Kidney (tissue), 14 donors: ENCODE measurements around the gene ZIC5. TPM values are rescaled to one million over a fixed set of nuclear protein-coding genes. Genes with fewer than 3 reads are reported as not detected.

ENCODE experiments used
- DNase-seq, 5 donors: peaks; one replicate each; pipeline ENCODE4 v3.0.0-alpha.2; 2013 to 2020
- FAIRE-seq: peaks from 2 replicates; lab custom pipeline; 2012; peaks lifted over from hg19 to GRCh38; lab: Jason Lieb, UNC
- H3K27ac ChIP-seq, 2 donors: one replicate each; pipeline ENCODE4 v1.7.0; 2013; ENCODE audit warnings: low read depth in 2 of 2, low read length in 2 of 2, inconsistent platforms in 1 of 2
- H3K27me3 ChIP-seq: one replicate; pipeline ENCODE4 v1.7.1; 2013; ENCODE audit warnings: low read length, inconsistent platforms; ENCODE audit not compliant: control insufficient read depth, insufficient read depth
- H3K36me3 ChIP-seq, 3 donors: one replicate each; pipeline versions ENCODE4 v1.7.0 to v1.7.1; 2013; ENCODE audit warnings: low read length in 3 of 3, control low read depth in 1 of 3, inconsistent platforms in 1 of 3; ENCODE audit not compliant: insufficient read depth in 3 of 3, control insufficient read depth in 2 of 3
- H3K4me1 ChIP-seq, 3 donors: one replicate each; pipeline versions ENCODE4 v1.7.0 to v1.7.1; 2013; ENCODE audit warnings: low read length in 3 of 3, inconsistent platforms in 1 of 3, low read depth in 1 of 3; ENCODE audit not compliant: control insufficient read depth in 2 of 3, insufficient read depth in 2 of 3
- H3K4me3 ChIP-seq, 3 donors: one replicate each; pipeline versions ENCODE4 v1.7.0 to v1.8.1; 2013; ENCODE audit warnings: low read length in 3 of 3, control low read depth in 1 of 3, inconsistent platforms in 1 of 3
- H3K9ac ChIP-seq, 3 donors: one replicate each; pipeline versions ENCODE4 v1.7.0 to v1.7.1; 2013; ENCODE audit warnings: low read length in 3 of 3, control low read depth in 1 of 3, inconsistent platforms in 1 of 3
- H3K9me3 ChIP-seq, 3 donors: one replicate each; pipeline versions ENCODE4 v1.7.0 to v1.7.1; 2013; ENCODE audit warnings: low read length in 3 of 3, control low read depth in 1 of 3, inconsistent platforms in 1 of 3; ENCODE audit not compliant: control insufficient read depth in 2 of 3, insufficient read depth in 1 of 3
- CTCF ChIP-seq: IDR thresholded peaks from 3 replicates; pipeline ENCODE4 v1.5.1; 2012; ENCODE audit warnings: mild to moderate bottlenecking, moderate library complexity, borderline replicate concordance; ENCODE audit not compliant: insufficient read depth; ENCODE audit errors: extremely low read depth
- intact Hi-C: fragments of 100-400 bp; cut with DNase I; formaldehyde crosslinking; loops from one replicate; pipeline ENCODE4 v1.11.1; 2022
- polyA plus RNA-seq: library from polyadenylated mRNA; stranded (reverse); fragments of 350-450 nt; fragmentation: Illumina TruSeq; extraction: RNeasy Lipid Tissue Mini Kit (QIAGEN cat#74804); gene quantifications from one replicate; pipeline ENCODE4 v1.2.3, GENCODE V29; 2014; ENCODE audit warnings: low read depth, low replicate concordance; ENCODE audit not compliant: insufficient read depth
- total RNA-seq: library from RNA; stranded (reverse); fragmentation: NEBNext Ultra II Directional; extraction: Animal tissue kit (Norgen Biotek cat#: 25700); gene quantifications from one replicate; pipeline ENCODE4 v1.2.1, GENCODE V29; 2021
- donor health status: control.
- donor health status: control.
- donor health status: control.
- donor health status: control.
- donor health status: control.
- donor health status: DM: yes; HTN: yes; CAD: no.
- donor health status: Normal renal cell carcinoma (clear cell type).

Gene ZIC5
- total and polyA plus RNA-seq, 2 donors from 2014 or later: not detected

- DNase-seq (no peak), FAIRE-seq (no peak)
- TF ChIP-seq CTCF: no peak
- Histone ChIP-seq H3K36me3 (no peaks in the 10 kb centered on the region), H3K9me3 (no peaks in the 10 kb centered on the region), H3K4me3 (no peak overlapping the region), H3K4me1 (no peaks in the 10 kb centered on the region), H3K9ac (no peak overlapping the region), H3K27me3 (peaks cover 81% of the 10 kb centered on the region), H3K27ac (no peak overlapping the region)
- intact Hi-C loops: no loop called here
Measured at GRCh38 chr13:99961636-99962035, 9.9 kb downstream of the ZIC5 start.

- Histone ChIP-seq H3K4me1 (peaks cover 0 to 6% (median 0%) of the 10 kb centered on the region in 3 donors), H3K4me3 (no peak overlapping the region), H3K9me3 (no peaks in the 10 kb centered on the region), H3K36me3 (no peaks in the 10 kb centered on the region), H3K9ac (no peak overlapping the region), H3K27ac (no peak overlapping the region), H3K27me3 (peaks cover 80% of the 10 kb centered on the region)
- DNase-seq (no peak), FAIRE-seq (no peak)
- intact Hi-C loops: no loop called here
- TF ChIP-seq CTCF: no peak
Measured at GRCh38 chr13:99960663-99961311, 10.8 kb downstream of the ZIC5 start.

- H3K9ac ChIP-seq: no peak overlapping the region
- H3K9me3 ChIP-seq: no peaks in the 10 kb centered on the region
- H3K4me1 ChIP-seq: peaks cover 0 to 6% (median 0%) of the 10 kb centered on the region in 3 donors
- FAIRE-seq (no peak), DNase-seq (peak in 4 of 5 donors; percentile 65 to 78 (median 72))
- H3K27me3 ChIP-seq: peaks cover 86% of the 10 kb centered on the region
- H3K27ac ChIP-seq: no peak overlapping the region
- peak overlapping the region in 1 of 3 donors; percentile 25 for H3K4me3 ChIP-seq
- H3K36me3 ChIP-seq: no peaks in the 10 kb centered on the region
- intact Hi-C loops: no loop called here
- no peak for TF ChIP-seq CTCF
Measured at GRCh38 chr13:99959540-99960230, 11.9 kb downstream of the ZIC5 start.
